ENCODE measurements around the gene RNF224.

DNA sequence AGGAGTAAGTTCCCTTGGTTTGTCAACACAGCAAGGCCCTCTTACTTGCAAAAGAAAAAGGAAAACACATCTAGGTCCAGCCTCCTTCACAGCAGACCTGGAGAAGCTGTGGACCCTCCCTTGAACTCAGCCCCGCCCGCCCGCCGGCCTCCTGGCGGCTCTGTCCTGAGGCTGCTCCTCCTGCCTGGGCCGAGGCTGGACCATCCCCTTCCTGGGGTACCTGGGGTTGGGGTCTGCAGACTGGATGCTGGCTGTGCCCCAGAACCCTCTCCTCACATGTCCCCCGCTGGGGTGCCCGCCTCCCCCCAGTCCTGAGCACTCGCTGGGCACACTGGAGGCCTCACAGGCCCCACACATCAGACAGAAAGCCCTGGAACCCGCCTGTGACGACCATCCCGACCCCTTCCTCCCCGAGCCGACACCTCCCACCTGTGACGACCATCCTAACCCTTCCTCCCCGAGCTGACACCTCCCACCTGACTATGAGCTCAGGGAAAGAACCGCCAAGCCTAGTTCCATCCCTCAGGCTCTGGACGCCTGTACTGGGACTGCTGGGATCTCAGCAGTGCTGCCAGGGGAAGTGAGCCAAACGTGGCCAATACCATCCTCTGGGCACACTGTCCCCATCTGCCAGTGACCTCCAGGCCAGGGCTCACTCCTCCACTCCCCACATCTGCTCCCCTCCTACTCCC lies 48.2 kb upstream of the RNF224 start:
- no peak for TF ChIP-seq EZH2 (IDR thresholded peaks at IDR 0.05)
- no peak for TF ChIP-seq POLR2AphosphoS5 (IDR thresholded peaks at IDR 0.05; ENCODE audit: borderline replicate concordance, low read depth, low read length)
- no peak for TF ChIP-seq FOXP2 (optimal IDR thresholded peaks at IDR 0.05; ENCODE audit: control extremely low read depth, extremely low read length, insufficient read depth)

Data from SK-N-MC (cell line).